Fibroblast of lung (primary cell): ENCODE results near the gene ABL2. TPM values are rescaled to one million over a fixed set of nuclear protein-coding genes. Genes with fewer than 3 reads are reported as not detected.
A peak's percentile ranks its signal among the peaks of the same experiment; 100 is the strongest.

Source experiments
- DNase-seq, 2 donors: peaks; one replicate each; pipeline versions ENCODE4 v3.0.0 to v3.0.0-alpha.2; 2010; ENCODE audit warnings: low read depth in 2 of 2
- H2AFZ ChIP-seq: 2 replicates; pipeline ENCODE4 v1.5.1; 2012; ENCODE audit warnings: low read length, control low read depth, inconsistent platforms
- H3K27ac ChIP-seq: 2 replicates; pipeline ENCODE4 v1.5.1; 2011; ENCODE audit warnings: low read length, control low read depth; ENCODE audit not compliant: insufficient read depth
- H3K27me3 ChIP-seq: 2 replicates; pipeline ENCODE4 v1.5.1; 2011; ENCODE audit warnings: mild to moderate bottlenecking, low read length; ENCODE audit not compliant: control insufficient read depth, insufficient read depth
- H3K36me3 ChIP-seq: 2 replicates; pipeline ENCODE4 v1.5.1; 2011; ENCODE audit warnings: low read length; ENCODE audit not compliant: control insufficient read depth, insufficient read depth
- H3K4me1 ChIP-seq: 2 replicates; pipeline ENCODE4 v1.5.1; 2011; ENCODE audit warnings: low read length; ENCODE audit not compliant: control insufficient read depth, insufficient read depth; ENCODE audit errors: extremely low read depth
- H3K4me2 ChIP-seq: 2 replicates; pipeline ENCODE4 v1.5.1; 2011; ENCODE audit warnings: low read length, control low read depth; ENCODE audit not compliant: insufficient read depth; ENCODE audit errors: extremely low read depth
- H3K4me3 ChIP-seq, 4 experiments: fragments of 200-600 bp in 1 of 4; sonication (generic) in 1 of 4; replicated peaks in 1 of 4; 2 replicates each; pipeline ENCODE4 v1.5.1; 2011 to 2016; ENCODE audit warnings: low read length in 4 of 4, low read depth in 3 of 4, mild to moderate bottlenecking in 3 of 4, control low read depth in 2 of 4, inconsistent platforms in 1 of 4, mixed read lengths in 1 of 4; ENCODE audit not compliant: insufficient read depth in 1 of 4; ENCODE audit errors: control extremely low read depth in 1 of 4
- H3K79me2 ChIP-seq: 2 replicates; pipeline ENCODE4 v1.5.1; 2012; ENCODE audit warnings: mild to moderate bottlenecking, low read length, inconsistent platforms; ENCODE audit not compliant: control insufficient read depth, insufficient read depth
- H3K9ac ChIP-seq: 2 replicates; pipeline ENCODE4 v1.5.1; 2011; ENCODE audit warnings: mild to moderate bottlenecking, low read length, control low read depth; ENCODE audit not compliant: insufficient read depth
- H3K9me3 ChIP-seq: 2 replicates; pipeline ENCODE4 v1.5.1; 2012; ENCODE audit warnings: low read depth, low read length; ENCODE audit not compliant: control insufficient read depth, insufficient read depth
- H4K20me1 ChIP-seq: 2 replicates; pipeline ENCODE4 v1.5.1; 2011; ENCODE audit warnings: low read length; ENCODE audit not compliant: control insufficient read depth, insufficient read depth; ENCODE audit errors: extremely low read depth
- CTCF ChIP-seq, 2 donors: IDR thresholded peaks in 1 of 2; conservative IDR thresholded peaks in 1 of 2; 1 replicate in 1 of 2; 2 replicates in 1 of 2; pipeline ENCODE4 v1.5.1; 2011 to 2012; ENCODE audit warnings: low read length in 2 of 2, control low read depth in 1 of 2, inconsistent platforms in 1 of 2, low read depth in 1 of 2, mild to moderate bottlenecking in 1 of 2
- EZH2 ChIP-seq: IDR thresholded peaks from 2 replicates; pipeline ENCODE4 v1.5.1; 2012; ENCODE audit warnings: low read length, control low read depth, mild to moderate bottlenecking; ENCODE audit errors: missing control alignments
- polyA plus RNA-seq, 2 donors: library from polyadenylated mRNA; depleted of rRNA in 1 of 2; stranded (reverse) in 1 of 2; unstranded in 1 of 2; fragments of >200 nt; gene quantifications; 2 replicates each; pipeline ENCODE4 v1.2.1, GENCODE V29; 2011 to 2012; ENCODE audit warnings: missing spikeins in 1 of 2
- total RNA-seq: library from RNA; depleted of rRNA; stranded (reverse); fragments of >200 nt; gene quantifications from 2 replicates; pipeline ENCODE4 v1.2.1, GENCODE V29; 2014

ABL2 gene
- total and polyA plus RNA-seq, 2 donors (not counting 1 experiment from before 2014, with no cell fraction given), result 36.1 to 85.4 TPM

GRCh38 chr1:179195376-179195775 is 34.1 kb downstream of the ABL2 start:
- Histone ChIP-seq H3K9ac (no peak overlapping the region), H3K79me2 (peaks cover 11% of the 10 kb centered on the region), H3K27me3 (no peaks in the 10 kb centered on the region)

GRCh38 chr1:179194068-179194537 is 35.4 kb downstream of the ABL2 start:
- Histone ChIP-seq H3K27me3 (no peaks in the 10 kb centered on the region), H3K9ac (no peak overlapping the region), H4K20me1 (no peaks in the 10 kb centered on the region), H3K4me2 (no peak overlapping the region), H3K9me3 (no peaks in the 10 kb centered on the region), H3K4me1 (no peaks in the 10 kb centered on the region), H3K36me3 (no peaks in the 10 kb centered on the region), H3K4me3 (no peak overlapping the region), H2AFZ (no peak overlapping the region), H3K27ac (no peak overlapping the region), H3K79me2 (peaks cover 11% of the 10 kb centered on the region)
- no peak for TF ChIP-seq CTCF (conservative IDR thresholded peaks at IDR 0.05 in 1 of 2, IDR thresholded peaks at IDR 0.05 in 1 of 2; ENCODE audit: low read depth in 1 of 2, low read length in 2 of 2)
- no peak for TF ChIP-seq EZH2
- DNase-seq, result no peak

More at GRCh38 chr1:179195376-179195775, 34.1 kb downstream of the ABL2 start:
- H3K27ac ChIP-seq, result no peak overlapping the region
- H3K4me3 ChIP-seq, result no peak overlapping the region
- no peaks in the 10 kb centered on the region for H3K9me3 ChIP-seq
- H3K4me1 ChIP-seq, result no peaks in the 10 kb centered on the region
- TF ChIP-seq EZH2 (no peak), CTCF (conservative IDR thresholded peaks at IDR 0.05 in 1 of 2, IDR thresholded peaks at IDR 0.05 in 1 of 2; ENCODE audit: low read depth in 1 of 2, low read length in 2 of 2) (no peak)
- no peak overlapping the region for H2AFZ ChIP-seq
- no peaks in the 10 kb centered on the region for H3K36me3 ChIP-seq
- H4K20me1 ChIP-seq, result no peaks in the 10 kb centered on the region
- no peak for DNase-seq
- no peak overlapping the region for H3K4me2 ChIP-seq

- no peak overlapping the region for H3K27ac ChIP-seq
- H3K9me3 ChIP-seq, result no peaks in the 10 kb centered on the region
- H2AFZ ChIP-seq, result no peak overlapping the region
- H3K4me2 ChIP-seq, result no peak overlapping the region
- no peak overlapping the region for H3K9ac ChIP-seq
- TF ChIP-seq EZH2 (no peak), CTCF (conservative IDR thresholded peaks at IDR 0.05 in 1 of 2, IDR thresholded peaks at IDR 0.05 in 1 of 2; ENCODE audit: low read depth in 1 of 2, low read length in 2 of 2) (no peak)
- H3K36me3 ChIP-seq, result no peaks in the 10 kb centered on the region
- H3K79me2 ChIP-seq, result peaks cover 13% of the 10 kb centered on the region
- H3K27me3 ChIP-seq, result no peaks in the 10 kb centered on the region
- peaks cover 2% of the 10 kb centered on the region for H3K4me1 ChIP-seq
- H4K20me1 ChIP-seq, result no peaks in the 10 kb centered on the region
- DNase-seq, result peak in 1 of 2 donors; percentile 9
- H3K4me3 ChIP-seq, result no peak overlapping the region
These were observed 38.6 kb downstream of the ABL2 start for GRCh38 chr1:179190861-179191260.
